H1 (cell line): ENCODE data around the gene RANBP17. TPM values are rescaled to one million over a fixed set of nuclear protein-coding genes. Genes with fewer than 3 reads are reported as not detected.

Source experiments
- CTCF ChIA-PET: fragments of 300-600 bp; sonication (Branson Sonifier 250); formaldehyde crosslinking; loops from one replicate; lab custom pipeline; 2021; ENCODE audit not compliant: partially characterized antibody; lab: Charles Lee
- POLR2A ChIA-PET: fragments of 300-600 bp; sonication (Branson Sonifier 250); formaldehyde crosslinking; loops from one replicate; lab custom pipeline; 2021; ENCODE audit warnings: inconsistent platforms; ENCODE audit not compliant: partially characterized antibody; lab: Charles Lee
- DNase-seq, 2 experiments: peaks; one replicate each; pipeline versions ENCODE4 v3.0.0 to v3.0.0-alpha.2; 2010 to 2022; ENCODE audit warnings: low spot score in 2 of 2, low read depth in 1 of 2, mixed read lengths in 1 of 2
- FAIRE-seq: peaks from 2 replicates; lab custom pipeline; 2011; peaks lifted over from hg19 to GRCh38; lab: Jason Lieb, UNC
- H2AFZ ChIP-seq: 2 replicates; pipeline ENCODE4 v1.8.1; 2012; ENCODE audit warnings: low read length, inconsistent platforms
- H2AK5ac ChIP-seq: 2 replicates; pipeline ENCODE4 v1.6.1; 2013; ENCODE audit warnings: low read depth, low read length
- H2BK120ac ChIP-seq: replicated peaks from 2 replicates; pipeline ENCODE3; 2013; ENCODE audit warnings: low read depth, low read length, inconsistent platforms
- H2BK12ac ChIP-seq: 2 replicates; pipeline ENCODE4 v1.6.1; 2013; ENCODE audit warnings: low read depth, low read length
- H2BK15ac ChIP-seq: 2 replicates; pipeline ENCODE4 v1.6.1; 2013; ENCODE audit warnings: low read length
- H2BK20ac ChIP-seq: 2 replicates; pipeline ENCODE4 v1.6.1; 2013; ENCODE audit warnings: low read length
- H2BK5ac ChIP-seq: 2 replicates; pipeline ENCODE4 v1.6.1; 2013; ENCODE audit warnings: low read depth, low read length
- H3K14ac ChIP-seq: 2 replicates; pipeline ENCODE4 v1.6.1; 2013; ENCODE audit warnings: inconsistent platforms; ENCODE audit not compliant: insufficient read length
- H3K18ac ChIP-seq: 2 replicates; pipeline ENCODE4 v1.6.1; 2013; ENCODE audit warnings: low read length; ENCODE audit errors: extremely low read depth
- H3K23ac ChIP-seq: 2 replicates; pipeline ENCODE4 v1.6.1; 2013; ENCODE audit warnings: inconsistent platforms; ENCODE audit not compliant: insufficient read length
- H3K23me2 ChIP-seq: 2 replicates; pipeline ENCODE4 v1.6.1; 2013; ENCODE audit warnings: low read depth, low read length
- H3K27ac ChIP-seq: 2 replicates; pipeline ENCODE4 v1.6.1; 2011; ENCODE audit warnings: low read depth, low read length, inconsistent platforms
- H3K27me3 ChIP-seq, 4 experiments: replicated peaks in 1 of 4; 1 replicate in 1 of 4; 2 replicates in 3 of 4; pipeline versions ENCODE4 v1.6.1 to v1.8.1; 2011 to 2013; ENCODE audit warnings: low read length in 3 of 4, mild to moderate bottlenecking in 3 of 4, inconsistent platforms in 2 of 4, mixed read lengths in 2 of 4, moderate library complexity in 1 of 4; ENCODE audit not compliant: control insufficient read depth in 3 of 4, insufficient read depth in 3 of 4; ENCODE audit errors: extremely low read depth in 1 of 4
- H3K36me3 ChIP-seq, 4 experiments: 2 replicates each; pipeline versions ENCODE4 v1.6.1 to v1.8.1; 2011 to 2013; ENCODE audit warnings: mild to moderate bottlenecking in 4 of 4, low read length in 3 of 4, moderate library complexity in 2 of 4, control low read depth in 1 of 4, inconsistent platforms in 1 of 4; ENCODE audit not compliant: insufficient read depth in 4 of 4, control insufficient read depth in 2 of 4
- H3K4ac ChIP-seq: replicated peaks from 2 replicates; pipeline ENCODE3; 2013; ENCODE audit warnings: low read length, low read depth, mixed read lengths, inconsistent platforms; ENCODE audit not compliant: insufficient read length
- H3K4me1 ChIP-seq, 4 experiments: replicated peaks in 1 of 4; 1 replicate in 1 of 4; 2 replicates in 3 of 4; pipeline versions ENCODE4 v1.6.1 to v1.8.1; 2011 to 2013; ENCODE audit warnings: low read length in 3 of 4, inconsistent platforms in 2 of 4, mixed read lengths in 1 of 4; ENCODE audit not compliant: insufficient read depth in 4 of 4, control insufficient read depth in 3 of 4
- H3K4me2 ChIP-seq, 2 experiments: 2 replicates each; pipeline versions ENCODE4 v1.6.1 to v1.8.1; 2011 to 2013; ENCODE audit warnings: low read depth in 2 of 2, low read length in 2 of 2, control low read depth in 1 of 2, inconsistent platforms in 1 of 2, mild to moderate bottlenecking in 1 of 2; ENCODE audit not compliant: insufficient read depth in 1 of 2
- H3K4me3 ChIP-seq, 4 experiments: fragments of 200-600, 300-600 bp in 1 of 4; sonication (generic), shearing (Covaris generic), sonication (Bioruptor Twin) in 1 of 4; 2 replicates each; pipeline versions ENCODE4 v1.5.1 to v1.8.1; 2011 to 2016; ENCODE audit warnings: low read length in 4 of 4, low read depth in 3 of 4, control low read depth in 2 of 4, inconsistent platforms in 2 of 4, mild to moderate bottlenecking in 2 of 4, mixed read lengths in 1 of 4, moderate library complexity in 1 of 4; ENCODE audit not compliant: insufficient read depth in 2 of 4; ENCODE audit errors: extremely low read depth in 1 of 4
- H3K56ac ChIP-seq: replicated peaks from 2 replicates; pipeline ENCODE3; 2013; ENCODE audit warnings: low read depth, mild to moderate bottlenecking, mixed read lengths, low read length, inconsistent platforms; ENCODE audit not compliant: insufficient read length
- H3K79me1 ChIP-seq: 2 replicates; pipeline ENCODE4 v1.6.1; 2013; ENCODE audit warnings: low read depth, low read length, control low read depth
- H3K79me2 ChIP-seq, 2 experiments: 2 replicates each; pipeline versions ENCODE4 v1.6.1 to v1.8.1; 2012 to 2013; ENCODE audit warnings: low read length in 2 of 2, mild to moderate bottlenecking in 2 of 2, inconsistent platforms in 1 of 2; ENCODE audit not compliant: insufficient read depth in 2 of 2, control insufficient read depth in 1 of 2
- H3K9ac ChIP-seq, 4 experiments: replicated peaks in 1 of 4; 1 replicate in 1 of 4; 2 replicates in 3 of 4; pipeline versions ENCODE4 v1.6.1 to v1.8.1; 2011 to 2013; ENCODE audit warnings: low read depth in 3 of 4, low read length in 3 of 4, control low read depth in 2 of 4, mild to moderate bottlenecking in 2 of 4, moderate library complexity in 2 of 4, inconsistent platforms in 1 of 4; ENCODE audit errors: extremely low read depth in 1 of 4
- H3K9me3 ChIP-seq, 2 experiments: 2 replicates each; pipeline versions ENCODE4 v1.6.1 to v1.8.1; 2012 to 2013; ENCODE audit warnings: mild to moderate bottlenecking in 2 of 2, moderate library complexity in 2 of 2, control low read depth in 1 of 2, inconsistent platforms in 1 of 2, low read depth in 1 of 2, low read length in 1 of 2, mixed read lengths in 1 of 2; ENCODE audit not compliant: insufficient read depth in 2 of 2
- H4K20me1 ChIP-seq, 2 experiments: replicated peaks in 1 of 2; 2 replicates each; pipeline versions ENCODE3 to v1.8.1; 2011 to 2013; ENCODE audit warnings: inconsistent platforms in 2 of 2, low read length in 2 of 2, mild to moderate bottlenecking in 1 of 2; ENCODE audit not compliant: insufficient read depth in 2 of 2, control insufficient read depth in 1 of 2
- H4K5ac ChIP-seq: 2 replicates; pipeline ENCODE4 v1.6.1; 2013; ENCODE audit warnings: low read length, low read depth, mixed read lengths, inconsistent platforms; ENCODE audit not compliant: insufficient read length
- H4K8ac ChIP-seq: 2 replicates; pipeline ENCODE4 v1.8.0; 2013; ENCODE audit warnings: mild to moderate bottlenecking, moderate library complexity, low read length, inconsistent platforms; ENCODE audit not compliant: insufficient read depth; ENCODE audit errors: extremely low read depth
- H4K91ac ChIP-seq: replicated peaks from 2 replicates; pipeline ENCODE3; 2013; ENCODE audit warnings: low read length, mixed read lengths, inconsistent platforms; ENCODE audit not compliant: insufficient read length
- BACH1 ChIP-seq: IDR thresholded peaks from 2 replicates; pipeline ENCODE4 v1.6.1; 2012; ENCODE audit warnings: low read length, improper control_type of control experiment
- EGR1 ChIP-seq: IDR thresholded peaks from 2 replicates; pipeline ENCODE4 v1.6.1; 2011; ENCODE audit warnings: low read depth, low read length, borderline replicate concordance
- FOSL1 ChIP-seq: IDR thresholded peaks from 2 replicates; pipeline ENCODE4 v1.6.1; 2011; ENCODE audit warnings: mild to moderate bottlenecking, low read depth, low read length, moderate library complexity; ENCODE audit not compliant: insufficient read depth
- RFX5 ChIP-seq: IDR thresholded peaks from 2 replicates; pipeline ENCODE4 v1.6.1; 2011; ENCODE audit warnings: low read depth, low read length, improper control_type of control experiment, borderline replicate concordance
- SAP30 ChIP-seq: fragments of 300-600 bp; sonication (generic); IDR thresholded peaks from 2 replicates; pipeline ENCODE4 v1.7.1; 2012; ENCODE audit warnings: low read length, moderate library complexity, mild to moderate bottlenecking, inconsistent platforms; ENCODE audit not compliant: insufficient read depth, insufficient replicate concordance
- SIRT6 ChIP-seq: IDR thresholded peaks from one replicate; pipeline ENCODE4 v1.7.1; 2012; ENCODE audit warnings: low read length, inconsistent platforms
- SP2 ChIP-seq: IDR thresholded peaks from 2 replicates; pipeline ENCODE4 v1.6.1; 2012; ENCODE audit warnings: mild to moderate bottlenecking, low read length, inconsistent platforms
- SRF ChIP-seq: IDR thresholded peaks from 2 replicates; pipeline ENCODE4 v1.6.1; 2011; ENCODE audit warnings: mild to moderate bottlenecking, low read depth, low read length, moderate library complexity
- ZNF274 ChIP-seq: IDR thresholded peaks from 2 replicates; pipeline ENCODE4 v1.7.0; 2012; ENCODE audit warnings: low read length, borderline replicate concordance; ENCODE audit errors: extremely low read depth
- WGBS, 2 experiments: shearing (Covaris generic) in 1 of 2; methylation state at CpG; one replicate each; pipeline versions ENCODE4 v1.1.6 to v1.1.7; 2013 to 2015; ENCODE audit warnings: low lambda C conversion rate in 2 of 2, mixed read lengths in 2 of 2, inconsistent platforms in 1 of 2, low coverage in 1 of 2, missing lambda C conversion rate in 1 of 2; ENCODE audit not compliant: insufficient replicate concordance in 2 of 2, insufficient coverage in 1 of 2, insufficient read length in 1 of 2; ENCODE audit errors: extremely low coverage in 1 of 2, missing lambda C conversion rate in 1 of 2; 5-methylcytosine and 5-hydroxymethylcytosine counted together
- polyA plus RNA-seq, 7 experiments: library from polyadenylated mRNA; depleted of rRNA in 3 of 7; stranded (reverse) in 5 of 7; unstranded in 2 of 7; fragments of >200 nt in 5 of 7; fragments of 200-250 nt in 2 of 7; gene quantifications; 1 replicate in 5 of 7; 2 replicates in 1 of 7; 4 replicates in 1 of 7; pipeline versions ENCODE4 v1.2.1 to v1.2.3, GENCODE V29; 2011 to 2013; ENCODE audit warnings: missing spikeins in 2 of 7, mixed read lengths in 2 of 7
- total RNA-seq: library from RNA; stranded (reverse); fragmentation: NEBNext Ultra II Directional; extraction: Animal tissue kit (Norgen Biotek cat#: 25700); gene quantifications from 2 replicates; pipeline ENCODE4 v1.2.1, GENCODE V29; 2021
- TF ChIP-seq, protein P1 (sequence below): IDR thresholded peaks from 2 replicates; pipeline ENCODE4 v1.6.1; 2012; ENCODE audit warnings: inconsistent platforms

Gene RANBP17
- total and polyA plus RNA-seq, 2 of the 8 experiments (the other 6 are each of a cell fraction or from before 2014, with no cell fraction given): 8.6 to 21.3 TPM

- Histone ChIP-seq H3K79me1 (no peaks in the 10 kb centered on the region), H3K79me2 (no peaks in the 10 kb centered on the region), H3K4ac (no peak overlapping the region), H3K9ac (no peak overlapping the region), H4K91ac (no peak overlapping the region), H3K23ac (no peak overlapping the region), H3K23me2 (no peaks in the 10 kb centered on the region), H3K18ac (no peak overlapping the region), H3K4me2 (no peak overlapping the region), H2BK5ac (no peak overlapping the region), H3K4me3 (no peak overlapping the region), H3K36me3 (no peaks in the 10 kb centered on the region; a peak in 1 of 8 replicates), H3K27me3 (no peaks in the 10 kb centered on the region; a peak in 2 of 7 replicates), H3K9me3 (no peaks in the 10 kb centered on the region), H2AK5ac (no peak overlapping the region), H3K4me1 (peaks cover 0 to 2% (median 0%) of the 10 kb centered on the region in 4 experiments; a peak in 1 of 7 replicates), H4K20me1 (peaks cover 0 to 3% of the 10 kb centered on the region in 2 experiments), H3K56ac (no peak overlapping the region), H3K27ac (no peak overlapping the region), H2AFZ (no peak overlapping the region), H4K8ac (no peak overlapping the region), H4K5ac (no peak overlapping the region), H2BK15ac (no peak overlapping the region), H2BK120ac (no peak overlapping the region), H2BK12ac (no peak overlapping the region), H2BK20ac (no peak overlapping the region), H3K14ac (no peak overlapping the region)
- TF ChIP-seq BACH1: no peak
- no peak for TF ChIP-seq ZNF274
- no peak for TF ChIP-seq RFX5
- TF ChIP-seq SAP30: no peak
- TF ChIP-seq, protein P1, sequence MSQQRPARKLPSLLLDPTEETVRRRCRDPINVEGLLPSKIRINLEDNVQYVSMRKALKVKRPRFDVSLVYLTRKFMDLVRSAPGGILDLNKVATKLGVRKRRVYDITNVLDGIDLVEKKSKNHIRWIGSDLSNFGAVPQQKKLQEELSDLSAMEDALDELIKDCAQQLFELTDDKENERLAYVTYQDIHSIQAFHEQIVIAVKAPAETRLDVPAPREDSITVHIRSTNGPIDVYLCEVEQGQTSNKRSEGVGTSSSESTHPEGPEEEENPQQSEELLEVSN: no peak
- no peak for TF ChIP-seq EGR1
- TF ChIP-seq FOSL1: no peak
- no peak for TF ChIP-seq SP2
- no peak for TF ChIP-seq SRF
- no peak for TF ChIP-seq SIRT6
- DNase-seq (no peak), FAIRE-seq (no peak)
- 91% methylated on average over 5 of the region's 5 CpGs; no CpG with 5 or more reads in 1 of the 2 experiments for whole genome bisulfite sequencing, 2 experiments
- CTCF ChIA-PET: interaction anchor here (1.5 to 1.6 kb wide), 3 partner anchors 11 to 19 kb away, joined by 3 to 7 read pairs (median 5); partner anchors contain the start of gene TLX3
- POLR2A ChIA-PET: no interaction called here
These were observed 434.0 kb downstream of the RANBP17 start for GRCh38 chr5:171295801-171296200.
